HS-27A (cell line): ENCODE results near the gene PDE6G.
"Not testable (repeated sequence)": the region's sequence is repeated elsewhere in the genome, so short reads cannot be mapped to it uniquely, and the experiment has no call there.

Experiments
- DNase-seq: peaks from one replicate; pipeline ENCODE4 v3.0.0-alpha.2; 2012; ENCODE audit warnings: low read depth, missing footprints

The PDE6G gene

DNA sequence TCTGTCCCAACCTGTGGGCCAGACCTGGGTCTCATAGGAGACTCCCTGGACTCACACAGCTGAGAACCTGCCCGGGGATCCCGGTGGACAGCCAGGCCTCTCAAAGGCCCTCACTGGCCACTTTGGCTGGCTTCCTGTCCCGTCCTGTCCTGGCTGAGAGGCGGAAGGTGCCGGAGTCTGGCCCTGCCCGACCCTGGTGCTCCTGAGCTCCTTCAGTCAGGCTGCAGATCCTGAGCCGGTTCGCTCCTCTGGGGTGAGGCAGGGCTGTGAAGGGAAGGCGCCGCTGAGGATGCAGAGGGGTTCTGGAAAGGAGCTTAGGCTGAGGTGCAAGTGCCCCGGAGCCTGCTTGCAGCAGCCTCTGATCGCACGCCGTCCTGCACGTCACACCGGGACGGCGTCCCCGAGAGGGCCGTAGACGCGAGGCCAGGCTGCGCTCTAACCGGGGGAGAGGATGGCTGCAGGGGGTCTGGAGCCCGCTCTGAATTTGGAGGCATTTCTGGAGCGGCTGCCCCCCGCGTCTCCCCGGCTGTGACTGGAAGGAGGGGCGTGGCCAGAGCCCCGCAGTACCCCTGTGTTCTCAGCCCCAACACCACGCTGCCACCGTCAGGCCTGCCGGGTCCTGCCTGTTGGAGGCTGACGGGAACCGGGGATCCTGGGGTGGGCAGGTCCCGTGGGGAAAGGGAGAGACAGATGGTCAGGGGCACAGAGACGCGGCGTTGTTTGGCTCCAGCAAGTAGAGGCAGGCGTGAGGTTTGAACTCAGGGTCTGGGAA is 31.6 kb upstream of the PDE6G start:
- DNase-seq, result no peak

DNA sequence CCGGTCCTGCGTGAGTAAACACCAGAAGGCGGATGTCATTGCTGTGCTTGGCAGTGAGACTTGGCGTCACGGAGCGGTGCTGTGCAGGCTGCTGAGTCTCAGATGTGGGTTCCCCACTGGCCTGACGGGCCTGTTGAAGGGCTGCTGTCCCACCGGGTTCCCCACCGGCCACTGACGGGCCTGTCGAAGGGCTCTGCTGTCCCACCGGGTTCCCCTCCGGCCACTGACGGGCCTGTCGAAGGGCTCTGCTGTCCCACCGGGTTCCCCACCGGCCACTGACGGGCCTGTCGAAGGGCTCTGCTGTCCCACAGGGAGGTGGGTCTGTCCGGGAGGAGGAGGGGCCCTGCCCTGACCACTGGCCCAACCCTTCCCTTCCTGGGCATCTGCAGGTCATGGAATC is 30.3 kb upstream of the PDE6G start:
- DNase-seq, result no peak

DNA sequence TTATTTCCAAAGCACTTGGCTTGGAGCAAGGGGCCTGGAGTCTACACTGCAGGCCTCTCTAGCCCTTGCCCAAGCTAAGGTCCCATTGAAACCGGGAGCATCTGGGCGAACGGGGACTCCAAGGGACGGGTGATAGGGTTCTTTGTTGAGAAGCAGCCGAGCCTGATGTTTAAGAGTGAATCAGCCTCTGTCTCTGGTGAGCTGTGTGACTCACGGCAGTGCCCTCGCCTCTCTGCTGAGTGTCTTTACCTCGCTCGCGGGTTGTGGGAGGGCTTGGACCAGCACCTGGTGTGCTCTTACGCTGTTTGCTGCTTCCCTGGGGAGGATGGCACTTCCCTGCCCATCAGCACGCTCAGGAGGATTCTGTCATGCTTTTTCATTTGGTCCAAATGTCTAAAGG is 28.8 kb upstream of the PDE6G start:
- DNase-seq, result no peak

DNA sequence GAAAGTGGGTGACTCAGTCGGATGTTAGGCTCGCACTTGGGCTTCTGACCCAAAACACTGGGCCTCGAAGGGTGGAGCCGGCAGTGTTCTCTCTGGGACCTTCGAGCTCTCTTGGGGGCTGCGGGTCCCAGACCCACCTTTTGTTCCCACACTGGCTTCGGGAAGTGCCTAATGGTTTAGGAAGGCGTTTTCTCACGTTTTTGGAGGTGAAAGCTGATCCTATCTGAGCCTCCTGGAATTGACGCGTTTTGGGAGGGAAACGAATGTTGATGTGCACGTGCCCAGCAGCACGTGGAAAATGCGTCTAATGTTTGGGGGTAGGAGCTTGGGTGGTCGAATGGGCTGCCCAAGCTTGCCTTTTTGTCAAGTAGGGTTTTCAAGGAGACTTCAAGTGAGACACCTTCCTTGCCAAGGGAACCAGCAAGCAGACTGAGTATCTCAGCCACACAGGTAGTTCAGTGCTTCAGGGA is 28.1 kb upstream of the PDE6G start:
- DNase-seq, result no peak

DNA sequence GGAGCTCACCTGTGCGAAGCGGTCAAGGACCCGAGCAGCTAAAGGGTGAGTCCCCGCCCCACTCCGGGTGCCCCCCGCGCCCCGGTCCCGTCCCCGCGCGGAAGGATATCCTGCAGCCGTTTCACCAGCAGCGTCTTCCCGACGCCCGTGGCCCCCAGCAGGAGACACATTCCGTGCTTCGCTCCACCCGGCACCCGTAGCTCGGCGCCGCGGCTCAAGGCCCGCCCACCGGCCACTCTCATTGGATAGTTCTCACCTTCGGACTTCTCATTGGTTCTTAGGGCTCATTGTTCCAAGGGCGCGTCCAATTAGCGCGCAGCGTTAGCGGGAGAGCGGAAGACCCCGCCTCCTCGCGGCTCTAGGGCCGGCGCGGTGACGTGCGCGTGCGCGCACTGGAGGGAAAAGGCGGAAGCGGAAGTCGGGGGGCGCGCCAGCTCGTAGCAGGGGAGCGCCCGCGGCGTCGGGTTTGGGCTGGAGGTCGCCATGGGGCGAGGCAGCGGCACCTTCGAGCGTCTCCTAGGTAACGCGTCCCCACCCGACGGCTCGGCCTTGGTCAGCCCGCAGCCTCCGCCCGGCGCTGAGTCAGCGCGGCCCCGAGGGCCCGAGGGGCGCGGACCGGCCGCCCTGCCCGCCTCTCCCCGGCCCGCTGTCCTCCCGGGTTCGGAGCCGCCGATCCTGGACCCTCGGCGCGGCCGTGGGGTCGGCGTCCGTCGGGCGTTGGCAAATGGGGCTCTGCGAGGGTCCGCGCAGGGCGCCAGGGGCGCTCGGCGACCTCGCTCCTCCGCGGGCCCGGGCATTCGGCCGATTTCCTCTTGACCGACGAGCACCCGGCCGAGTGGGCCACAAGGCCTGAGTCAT is 27.5 kb upstream of the PDE6G start, which contains the start of the genes ARL16 and HGS:
TSS of gene ARL16 (minus strand) at position 214 of the 858 bp plus-strand sequence. CDS start at position 170, 44 bp downstream.
TSS of gene HGS (plus strand) at position 428 of the 858 bp plus-strand sequence. CDS start at position 484, 56 bp downstream.
- DNase-seq, result peak; percentile 91

DNA sequence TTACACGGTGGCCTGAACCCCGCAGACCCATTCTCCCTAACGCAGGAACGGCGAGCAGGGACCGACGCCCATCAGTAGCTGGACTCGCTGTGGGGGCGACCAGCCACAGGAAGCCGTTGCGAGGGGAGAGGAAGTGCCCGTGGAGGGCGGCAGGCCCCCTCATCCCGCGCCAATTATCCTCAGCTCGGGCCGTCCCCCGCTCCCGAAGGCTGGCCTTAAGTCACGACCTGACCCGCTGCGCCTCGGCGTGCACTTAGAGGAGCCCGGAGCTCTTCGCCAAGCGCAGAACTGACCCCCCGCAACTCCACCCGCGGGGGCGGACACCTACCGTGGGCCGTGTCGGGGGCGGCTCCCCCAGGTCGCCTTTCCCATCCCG is 26.9 kb upstream of the PDE6G start:
- no peak for DNase-seq

DNA sequence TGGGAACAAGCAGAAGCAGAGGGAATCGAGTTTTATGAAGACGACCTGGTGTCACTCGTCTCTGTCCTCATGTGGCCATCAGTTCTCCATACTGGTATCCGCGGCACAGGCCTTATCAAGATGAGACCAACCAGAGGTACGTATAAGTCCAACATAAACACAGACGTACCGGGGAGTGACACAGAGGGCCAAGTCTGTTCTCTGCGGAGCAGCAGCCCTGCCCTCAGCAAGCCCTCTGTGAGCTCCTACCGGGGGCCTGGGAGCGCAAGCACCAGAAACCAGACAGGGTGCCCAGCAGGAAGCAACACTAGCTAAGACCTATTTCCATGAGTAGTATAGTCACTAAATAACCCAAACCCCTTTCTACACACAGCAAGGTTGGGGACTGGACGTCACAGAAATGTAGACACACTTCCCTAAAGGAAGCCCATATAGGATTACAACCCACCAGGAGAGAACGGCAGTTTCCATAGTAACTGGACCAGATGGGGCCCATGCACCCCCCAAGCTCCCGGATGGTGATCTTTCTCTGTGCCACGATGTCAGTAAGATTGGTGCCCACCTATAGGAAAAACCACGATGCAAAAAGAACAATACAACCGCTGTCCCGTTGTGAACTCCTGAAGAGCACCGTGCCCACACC is 26.3 kb upstream of the PDE6G start:
- DNase-seq, result no peak

DNA sequence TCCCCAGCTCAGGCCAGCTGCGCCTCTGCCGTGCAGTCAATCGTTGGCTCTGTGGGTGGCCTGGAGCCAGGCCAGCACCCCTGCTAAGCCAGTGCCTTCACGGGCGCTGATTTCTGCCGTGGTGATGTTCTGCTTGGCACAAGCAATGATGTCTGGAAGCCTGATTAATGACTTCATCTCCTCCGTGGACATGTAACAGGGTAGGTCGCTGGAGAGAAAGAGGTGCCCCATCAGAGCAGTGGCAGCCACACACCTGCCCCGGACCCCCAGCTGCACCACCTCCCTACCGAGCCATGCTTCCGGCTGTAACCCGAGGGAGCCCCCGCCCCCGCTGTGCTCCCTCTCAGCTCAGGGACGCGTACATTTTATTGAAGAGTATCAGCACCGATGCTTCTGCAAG is 25.3 kb upstream of the PDE6G start:
- no peak for DNase-seq

DNA sequence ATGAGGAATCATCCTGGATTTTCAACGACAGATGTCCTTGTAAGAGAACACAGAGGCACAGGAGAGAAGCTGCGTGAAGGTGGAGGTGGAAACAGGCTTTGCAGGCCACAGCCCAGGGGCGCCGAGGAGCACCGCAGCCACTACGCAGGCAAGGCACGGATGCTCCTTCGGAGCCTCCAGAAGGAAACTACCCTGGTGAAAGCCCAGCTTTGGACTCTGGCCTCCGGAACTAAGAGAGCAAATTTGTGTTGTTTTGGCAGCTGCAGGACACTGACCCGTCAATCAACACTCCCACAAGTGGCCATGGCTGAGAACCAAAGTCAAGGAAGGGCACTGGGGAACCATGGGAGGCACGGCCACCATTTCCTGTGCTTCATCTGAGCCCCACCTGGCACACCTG is 23.8 kb upstream of the PDE6G start:
- DNase-seq, result no peak

DNA sequence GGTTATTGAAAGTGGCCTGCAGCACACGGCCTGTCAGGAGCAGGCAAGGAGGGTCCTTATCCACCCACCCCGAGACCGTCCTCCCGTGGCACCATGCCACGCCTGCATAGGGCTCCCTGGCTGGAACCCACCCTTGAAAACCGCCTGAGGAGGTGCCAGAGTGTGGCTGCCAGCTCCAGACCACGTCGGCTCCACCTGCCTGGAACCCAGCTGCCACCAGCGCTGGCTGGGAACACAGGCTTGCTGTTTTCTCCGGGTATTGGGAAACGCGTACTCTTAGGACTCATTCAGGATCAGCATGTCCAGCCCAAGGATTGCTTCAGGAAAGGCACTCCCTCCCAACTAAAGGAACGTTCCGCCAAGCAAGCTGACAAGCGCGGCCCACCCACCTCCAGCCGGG is 20.6 kb upstream of the PDE6G start:
- DNase-seq, result no peak

DNA sequence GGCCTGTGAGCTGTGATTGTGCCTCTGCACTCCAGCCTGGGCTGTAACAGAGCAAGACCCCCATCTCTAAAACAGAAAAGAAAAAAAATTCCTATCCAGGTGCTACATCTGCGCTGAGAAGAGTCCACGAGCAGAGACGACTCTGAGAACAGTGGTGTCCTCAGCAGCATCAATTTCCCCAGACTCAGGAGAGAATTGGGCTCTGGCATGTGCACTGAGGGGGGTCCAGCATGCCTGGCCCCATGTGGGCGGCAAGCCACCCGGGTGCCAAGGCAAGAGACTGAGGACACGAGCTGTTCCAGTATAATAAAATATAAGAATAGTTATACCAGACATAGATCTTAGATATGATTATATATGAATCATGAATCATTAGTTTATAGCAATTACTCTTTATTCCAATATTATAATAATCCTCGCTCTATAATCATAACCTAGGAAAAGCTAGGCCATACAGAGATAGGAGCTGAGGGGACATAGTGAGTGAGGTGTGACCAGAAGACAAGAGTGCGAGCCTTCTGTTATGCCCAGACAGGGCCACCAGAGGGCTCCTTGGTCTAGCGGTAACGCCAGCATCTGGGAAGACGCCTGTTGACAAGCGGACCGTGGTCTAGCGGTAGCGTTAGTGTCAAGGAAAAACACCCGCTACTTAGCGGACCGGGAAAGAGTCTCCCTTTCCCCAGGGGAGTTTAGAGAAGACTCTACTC is 19.3 kb upstream of the PDE6G start:
- DNase-seq, result not testable (repeated sequence)

DNA sequence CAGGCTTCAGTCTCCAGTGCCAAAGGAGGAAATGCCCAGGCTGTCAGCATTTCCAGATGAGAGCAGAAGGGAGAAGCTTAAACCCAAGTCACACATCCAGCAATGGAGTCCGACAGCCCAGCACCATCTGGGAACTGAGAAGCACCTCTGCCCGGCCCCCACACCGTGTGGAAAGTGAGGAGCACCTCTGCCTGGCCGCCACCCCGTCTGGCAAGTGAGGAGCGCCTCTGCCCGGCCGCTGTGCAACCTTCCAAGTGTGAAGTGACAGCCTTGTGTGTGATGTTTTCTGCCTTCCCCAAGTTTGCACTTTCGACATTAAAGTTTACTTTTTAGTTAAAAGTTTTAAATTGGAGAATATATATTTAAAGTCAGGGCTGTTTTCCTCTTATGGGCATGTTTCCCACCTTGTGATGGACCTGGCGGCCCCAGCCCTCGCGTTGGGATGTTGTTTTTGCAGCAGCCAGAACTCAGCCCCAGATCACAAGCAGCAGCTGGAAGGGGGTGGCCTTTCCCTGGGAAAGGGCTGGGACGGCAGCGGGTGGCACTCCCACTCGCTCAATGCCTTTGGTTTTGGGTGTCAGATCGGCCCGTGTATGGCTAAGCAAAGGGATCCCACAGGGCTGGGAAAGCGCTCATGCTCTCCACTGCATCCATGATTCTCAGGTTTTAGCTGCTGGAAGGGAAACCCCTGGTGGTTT is 17.4 kb upstream of the PDE6G start:
- DNase-seq, result no peak

DNA sequence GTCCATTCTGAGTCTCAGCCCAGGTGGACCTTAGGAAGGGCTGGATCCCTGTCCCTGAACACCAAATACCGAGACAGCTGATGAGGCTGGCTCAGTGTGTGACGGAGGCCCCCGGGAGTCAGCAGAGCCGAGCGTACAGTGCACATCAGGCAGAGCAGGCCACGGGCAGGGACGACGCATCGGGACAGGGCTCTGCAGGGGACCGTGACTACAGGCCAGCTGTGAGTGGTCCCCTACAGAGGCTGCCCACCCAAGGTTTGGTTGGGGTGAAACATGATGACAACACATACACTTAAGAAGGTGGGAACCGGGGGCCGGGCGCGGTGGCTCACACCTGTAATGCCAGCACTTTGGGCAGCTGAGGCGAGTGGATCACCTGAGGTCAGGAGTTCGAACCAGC is 16.6 kb upstream of the PDE6G start:
- no peak for DNase-seq

DNA sequence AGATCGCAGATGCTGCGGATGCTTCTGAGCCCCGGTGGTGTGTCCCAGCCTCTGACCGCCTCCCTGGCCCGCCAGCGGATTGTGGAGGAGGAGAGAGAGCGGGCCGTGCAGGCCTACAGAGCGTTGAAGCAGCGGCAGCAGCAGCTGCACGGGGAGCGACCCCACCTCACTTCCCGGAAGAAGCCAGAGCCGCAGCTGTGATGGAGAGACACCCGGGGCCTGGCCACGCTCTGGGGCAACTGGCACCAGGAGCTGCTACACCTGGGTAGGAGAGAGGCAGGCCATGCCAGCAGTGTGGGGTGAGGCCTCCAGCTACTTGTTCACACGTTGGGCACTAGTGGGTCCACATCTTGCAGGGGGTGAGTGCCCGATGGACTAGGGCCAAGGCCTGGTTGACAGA is 16.2 kb upstream of the PDE6G start:
- no peak for DNase-seq

DNA sequence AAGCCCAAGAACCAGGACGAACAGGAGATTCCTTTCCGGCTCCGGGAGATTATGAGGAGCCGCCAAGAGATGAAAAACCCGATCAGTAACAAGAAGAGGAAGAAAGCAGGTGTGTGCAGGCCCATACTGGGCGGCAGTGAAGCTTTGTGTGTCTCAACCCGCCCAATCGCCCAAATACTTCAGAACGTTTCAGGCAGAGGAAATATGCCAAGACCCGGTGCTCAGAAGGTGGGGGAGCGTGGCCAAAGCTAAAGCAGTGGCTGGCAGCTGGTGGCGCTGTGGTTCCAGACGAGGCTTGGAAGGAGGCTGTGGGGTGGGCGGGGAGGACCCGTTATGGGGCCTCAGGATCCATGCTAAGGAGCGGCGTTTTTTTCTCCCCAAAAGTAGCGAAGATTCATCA is 11.4 kb upstream of the PDE6G start:
- no peak for DNase-seq

DNA sequence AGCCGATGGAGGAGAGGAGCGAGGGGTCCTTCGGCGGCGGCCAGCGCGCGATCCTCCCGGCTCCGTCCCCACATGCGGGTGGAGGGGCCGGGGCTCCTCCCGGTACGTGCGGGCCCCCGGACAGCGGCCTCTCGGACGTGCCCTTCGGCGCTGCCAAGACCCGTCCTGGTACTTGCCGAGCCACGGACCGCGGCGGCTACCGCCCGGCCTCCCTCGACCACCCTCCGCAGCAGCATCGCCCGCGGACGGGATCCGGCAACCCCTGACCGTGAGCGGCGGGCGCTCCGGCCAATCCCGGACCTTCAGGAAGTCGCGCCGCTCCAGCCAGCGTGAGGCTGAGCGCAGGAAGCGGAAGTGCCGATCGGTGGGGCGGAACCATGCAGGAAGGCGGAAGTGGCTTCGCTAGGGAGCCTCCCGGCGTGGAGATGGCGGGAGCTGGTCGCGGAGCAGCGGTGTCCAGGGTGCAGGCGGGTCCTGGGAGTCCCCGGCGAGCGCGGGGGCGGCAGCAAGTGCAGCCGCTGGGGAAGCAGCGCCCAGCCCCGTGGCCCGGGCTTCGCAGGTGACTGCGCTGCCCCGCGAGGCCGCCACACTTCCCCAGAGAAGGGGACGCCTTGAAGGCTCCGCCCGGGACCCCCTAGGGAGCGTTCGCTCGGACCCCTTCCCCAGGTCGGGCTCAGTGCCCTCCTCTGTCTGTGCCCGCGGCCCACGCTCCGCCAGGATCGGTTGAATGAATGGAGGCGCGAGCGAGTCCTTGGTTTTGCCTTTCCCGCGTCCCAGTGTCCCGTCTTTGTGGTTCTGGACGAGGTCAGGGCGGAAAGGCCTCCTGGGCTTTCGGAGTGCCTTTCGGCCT is 10.2 kb upstream of the PDE6G start, which contains the start of the genes CCDC137 and OXLD1:
TSS of gene CCDC137 (plus strand) at position 396 of the 850 bp plus-strand sequence. CDS start at position 426, 30 bp downstream.
TSS of gene OXLD1 (minus strand) at position 264 of the 850 bp plus-strand sequence. CDS start at position 236, 28 bp downstream.
- DNase-seq, result peak; percentile 65

DNA sequence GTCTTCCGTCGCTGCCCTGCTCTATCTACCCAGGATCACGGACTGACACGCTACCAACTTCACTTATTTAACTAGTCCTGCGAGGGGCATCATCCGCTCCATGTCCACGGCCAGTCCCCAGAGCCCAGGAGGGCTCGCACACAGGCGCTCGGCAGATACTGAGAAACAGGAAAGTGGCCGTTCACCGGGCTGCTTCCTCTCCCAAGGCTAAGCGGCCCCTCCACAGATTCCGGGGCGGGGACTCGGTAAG is 9.7 kb upstream of the PDE6G start:
- DNase-seq, result no peak

DNA sequence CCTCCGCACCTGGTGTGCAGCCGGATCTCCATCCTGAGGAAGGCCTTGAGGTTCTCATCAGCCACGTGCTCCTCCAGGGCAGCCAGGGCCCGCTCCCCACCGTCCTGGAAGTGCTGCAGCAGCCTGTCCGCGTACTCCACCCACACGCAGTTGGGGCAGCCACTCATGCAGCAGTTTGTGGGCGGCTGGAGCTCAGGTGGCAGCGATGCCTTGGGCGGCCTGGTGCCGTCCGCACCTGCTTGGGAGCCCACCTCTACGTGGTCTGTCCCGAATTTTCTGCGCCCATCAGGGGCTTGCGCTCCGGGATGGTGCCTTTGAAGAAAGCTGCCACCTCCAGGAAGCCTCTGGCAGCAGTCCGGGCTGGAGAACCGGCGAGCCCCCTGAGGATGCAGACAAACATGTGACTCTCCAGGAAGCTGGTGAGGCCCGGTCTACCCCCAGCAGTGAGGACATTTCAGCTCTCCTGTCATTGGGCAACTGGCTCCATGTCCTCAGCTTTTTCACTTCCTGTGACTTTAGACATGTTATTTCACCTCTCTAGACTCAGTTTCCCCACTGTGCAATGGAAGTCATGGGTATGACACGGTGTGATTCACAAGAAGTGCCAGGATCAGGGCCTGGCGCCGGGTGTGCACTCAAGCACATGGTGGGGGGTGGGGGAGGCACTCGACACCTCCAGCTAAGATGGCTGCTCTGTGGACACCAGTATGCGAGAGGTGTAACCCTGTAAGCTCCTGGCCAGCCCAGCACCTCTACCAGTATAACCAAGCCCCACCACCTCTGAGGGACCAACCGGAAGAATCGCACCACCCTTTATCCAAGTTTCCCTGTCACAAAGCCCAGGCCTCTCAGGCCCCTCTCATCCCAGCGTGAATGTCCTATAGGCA is 9.1 kb upstream of the PDE6G start:
- no peak for DNase-seq

DNA sequence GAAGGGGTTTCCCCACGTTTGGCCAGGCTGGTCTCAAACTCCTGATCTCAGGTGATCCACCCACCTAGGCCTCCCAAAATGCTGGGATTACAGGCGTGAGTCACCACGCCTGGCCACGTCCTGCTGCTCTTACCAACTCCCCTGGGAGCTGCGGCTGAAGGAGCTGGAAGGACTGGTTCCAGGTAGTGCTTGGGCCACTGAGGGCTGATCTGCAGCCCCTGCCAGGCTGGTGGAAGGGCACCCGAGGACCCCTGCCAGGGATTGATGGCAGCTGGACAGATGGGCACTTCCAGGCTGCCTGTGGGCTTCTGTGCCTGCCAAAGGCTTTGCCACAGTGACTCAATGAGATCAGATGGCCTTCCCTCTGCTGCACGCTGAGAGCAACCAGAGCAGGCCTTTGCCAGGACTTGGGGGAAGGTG is 7.7 kb upstream of the PDE6G start:
- DNase-seq, result no peak
